Progenitor cell of endocrine pancreas (in vitro differentiated cells): ENCODE results near the gene SPSB1. TPM values are rescaled to one million over a fixed set of nuclear protein-coding genes. Genes with fewer than 3 reads are reported as not detected.

Experiments
- DNase-seq: peaks from one replicate; pipeline ENCODE4 v3.0.0; 2021; ENCODE audit warnings: low spot score; ENCODE audit not compliant: unreplicated experiment
- H3K27ac Mint-ChIP-seq: 2 replicates; pipeline ENCODE4 v1.8.0; 2021; ENCODE audit warnings: mild to moderate bottlenecking, moderate library complexity, mixed read lengths
- H3K27me3 Mint-ChIP-seq: 2 replicates; pipeline ENCODE4 v1.8.0; 2021; ENCODE audit warnings: mixed read lengths
- H3K36me3 Mint-ChIP-seq: 2 replicates; pipeline ENCODE4 v1.8.0; 2022; ENCODE audit warnings: mixed read lengths; ENCODE audit not compliant: insufficient read depth
- H3K4me1 Mint-ChIP-seq: 2 replicates; pipeline ENCODE4 v1.8.0; 2021; ENCODE audit warnings: low read depth, mixed read lengths
- H3K4me3 Mint-ChIP-seq: 2 replicates; pipeline ENCODE4 v1.8.0; 2021; ENCODE audit warnings: low read depth, mild to moderate bottlenecking, moderate library complexity, mixed read lengths
- H3K9me3 Mint-ChIP-seq: 2 replicates; pipeline ENCODE4 v1.8.0; 2021; ENCODE audit warnings: low read depth, mixed read lengths
- CTCF ChIP-seq: fragments of 200-600 bp; sonication (generic); IDR thresholded peaks from one replicate; pipeline ENCODE4 v1.5.0; 2021; ENCODE audit warnings: antibody characterized with exemption, mild to moderate bottlenecking; ENCODE audit not compliant: unreplicated experiment
- total RNA-seq: library from RNA; stranded (reverse); gene quantifications from 2 replicates; pipeline ENCODE4 v1.2.1, GENCODE V29; 2021

Gene SPSB1
- total RNA-seq, 1 donor from 2014 or later: 6.6 TPM

DNA sequence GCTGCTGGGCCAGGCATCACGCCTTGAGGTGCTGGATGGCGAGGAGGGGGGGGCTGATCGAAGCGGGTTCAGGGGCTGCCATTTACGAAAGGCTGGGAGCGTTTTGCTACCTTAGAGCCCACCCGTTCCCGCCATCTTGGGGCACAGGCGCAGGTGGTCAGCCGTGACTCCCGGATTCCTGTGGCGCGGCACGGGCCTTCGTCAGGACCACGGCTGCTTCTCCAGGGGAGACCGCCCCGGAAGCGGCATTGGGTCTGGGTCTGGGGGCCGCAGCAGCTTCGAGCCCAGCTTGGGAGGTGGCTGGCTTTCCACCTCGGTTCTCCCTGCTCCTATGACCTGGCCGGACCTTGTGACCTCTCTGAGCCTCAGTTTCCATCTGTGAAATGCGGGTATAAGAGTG is 23.8 kb downstream of the SPSB1 start:
- TF ChIP-seq CTCF: no peak
- Mint-ChIP-seq H3K9me3 (no peaks in the 10 kb centered on the region), H3K36me3 (no peaks in the 10 kb centered on the region), H3K4me3 (no peak overlapping the region), H3K27me3 (peaks cover 6% of the 10 kb centered on the region), H3K4me1 (peaks cover 13% of the 10 kb centered on the region), H3K27ac (no peak overlapping the region)
- no peak for DNase-seq

DNA sequence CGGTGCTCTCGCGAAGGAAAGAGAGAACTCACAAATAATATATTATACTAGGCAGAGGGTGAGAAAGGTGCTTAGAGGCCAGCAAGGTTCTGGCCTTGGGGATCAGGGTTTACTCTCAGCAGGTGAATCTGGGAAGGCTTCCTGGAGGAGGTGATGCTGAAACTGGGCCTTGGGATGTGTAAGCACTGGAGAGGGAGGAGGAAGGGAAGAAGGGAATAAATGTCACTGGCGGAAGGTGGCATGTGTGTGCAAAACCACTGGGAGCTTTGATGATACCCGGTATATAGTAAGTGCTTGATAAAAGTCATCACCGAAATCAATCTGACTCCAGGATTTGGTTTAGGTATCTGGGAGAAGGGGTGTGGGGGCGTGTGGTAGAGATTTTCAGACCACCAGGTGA is 24.4 kb downstream of the SPSB1 start:
- H3K27ac Mint-ChIP-seq: no peak overlapping the region
- DNase-seq: no peak
- H3K9me3 Mint-ChIP-seq: no peaks in the 10 kb centered on the region
- peaks cover 6% of the 10 kb centered on the region for H3K27me3 Mint-ChIP-seq
- no peak overlapping the region for H3K4me3 Mint-ChIP-seq
- peaks cover 14% of the 10 kb centered on the region for H3K4me1 Mint-ChIP-seq
- no peaks in the 10 kb centered on the region for H3K36me3 Mint-ChIP-seq
- no peak for TF ChIP-seq CTCF

- H3K4me1 Mint-ChIP-seq: peaks cover 18% of the 10 kb centered on the region
- no peaks in the 10 kb centered on the region for H3K36me3 Mint-ChIP-seq
- no peak overlapping the region for H3K4me3 Mint-ChIP-seq
- H3K27me3 Mint-ChIP-seq: peaks cover 6% of the 10 kb centered on the region
- no peaks in the 10 kb centered on the region for H3K9me3 Mint-ChIP-seq
- H3K27ac Mint-ChIP-seq: peak overlapping the region; percentile 67
- DNase-seq: no peak
- no peak for TF ChIP-seq CTCF
Measured at GRCh38 chr1:9317591-9318417, 25.1 kb downstream of the SPSB1 start.

- TF ChIP-seq CTCF: no peak
- DNase-seq: no peak
- Mint-ChIP-seq H3K27me3 (peaks cover 6% of the 10 kb centered on the region), H3K36me3 (no peaks in the 10 kb centered on the region), H3K27ac (no peak overlapping the region), H3K4me1 (peaks cover 19% of the 10 kb centered on the region), H3K9me3 (no peaks in the 10 kb centered on the region), H3K4me3 (no peak overlapping the region)
Measured at GRCh38 chr1:9319208-9319788, 26.6 kb downstream of the SPSB1 start.

GRCh38 chr1:9319789-9320519 is 27.3 kb downstream of the SPSB1 start:
- no peak overlapping the region for H3K4me3 Mint-ChIP-seq
- no peak for TF ChIP-seq CTCF
- H3K27ac Mint-ChIP-seq: no peak overlapping the region
- H3K4me1 Mint-ChIP-seq: peaks cover 19% of the 10 kb centered on the region
- peaks cover 6% of the 10 kb centered on the region for H3K27me3 Mint-ChIP-seq
- no peaks in the 10 kb centered on the region for H3K9me3 Mint-ChIP-seq
- no peak for DNase-seq
- H3K36me3 Mint-ChIP-seq: no peaks in the 10 kb centered on the region
